GM12892 (cell line): ENCODE results near the gene SUN1.

Source experiments
- POLR2AphosphoS5 ChIP-seq: IDR thresholded peaks from 2 replicates; pipeline ENCODE4 v1.6.1; 2011; ENCODE audit warnings: low read depth, low read length, control low read depth
- TAF1 ChIP-seq: IDR thresholded peaks from 2 replicates; pipeline ENCODE4 v1.6.1; 2011; ENCODE audit warnings: low read depth, mild to moderate bottlenecking, control low read depth, low read length, borderline replicate concordance

DNA sequence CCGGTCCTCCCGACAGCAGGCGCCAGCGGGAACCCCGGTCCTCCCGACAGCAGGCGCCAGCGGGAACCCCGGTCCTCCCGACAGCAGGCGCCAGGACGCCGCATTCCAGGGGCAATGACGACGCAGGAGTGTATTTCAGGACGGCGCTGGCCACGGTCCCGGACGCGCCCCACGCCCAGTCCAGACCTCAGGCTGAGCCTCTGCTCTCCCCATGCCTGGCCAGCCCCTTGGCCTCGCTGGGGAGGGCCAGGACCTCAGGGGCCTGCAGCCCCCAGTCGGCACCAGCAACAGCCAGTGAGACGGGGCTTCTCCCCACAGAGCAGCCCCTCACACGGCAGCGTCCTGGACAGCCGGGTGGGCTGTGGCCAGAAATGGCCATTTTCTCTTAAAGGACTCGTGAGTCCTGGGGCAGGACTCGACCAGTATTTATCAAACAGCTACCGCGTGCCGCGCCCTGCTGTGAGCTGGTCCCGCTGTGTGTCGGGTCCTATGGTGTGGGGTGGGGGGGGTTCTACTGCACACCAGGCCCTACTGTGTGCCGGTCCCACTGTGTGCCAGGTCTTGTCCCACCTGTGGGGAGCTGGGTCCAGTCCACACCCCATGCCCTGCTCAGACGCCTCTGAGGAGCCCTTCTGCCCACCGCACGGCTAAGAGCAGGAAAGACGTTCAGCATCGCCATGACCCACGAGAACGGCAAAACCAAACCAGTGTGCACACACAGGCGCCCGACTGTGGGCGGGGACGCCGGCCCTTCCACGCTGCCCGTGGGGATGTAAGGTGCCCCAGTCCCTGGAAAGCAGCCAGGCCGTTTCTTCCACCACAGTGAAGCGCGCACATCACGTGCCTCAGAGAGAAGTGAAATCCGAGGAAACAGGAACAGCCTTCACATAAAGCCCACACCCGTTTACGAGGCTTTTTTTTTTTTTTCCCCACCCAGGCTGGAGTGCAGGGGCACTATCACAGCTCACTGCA lies 77.4 kb downstream of the SUN1 start:
- TF ChIP-seq POLR2AphosphoS5 = no peak
- TF ChIP-seq TAF1 = no peak
